MM.1S (cell line): ENCODE results near the gene TMEM121.

Source experiments
- EZH2 ChIP-seq: fragments of 300-600 bp; sonication (generic); optimal IDR thresholded peaks from 2 replicates; pipeline ENCODE3; 2017; ENCODE audit warnings: low read depth, mild to moderate bottlenecking, antibody characterized with exemption, low read length, mixed read lengths
- TF ChIP-seq, protein P1 (sequence below): fragments of 300-600 bp; sonication (generic); IDR thresholded peaks from 2 replicates; pipeline ENCODE4 v1.5.1; 2016; ENCODE audit warnings: antibody characterized with exemption, low read length, mixed read lengths

GRCh38 chr14:105503296-105503640, 23.1 kb upstream of the TMEM121 start:
- TF ChIP-seq EZH2 = no peak
- TF ChIP-seq, protein P1, sequence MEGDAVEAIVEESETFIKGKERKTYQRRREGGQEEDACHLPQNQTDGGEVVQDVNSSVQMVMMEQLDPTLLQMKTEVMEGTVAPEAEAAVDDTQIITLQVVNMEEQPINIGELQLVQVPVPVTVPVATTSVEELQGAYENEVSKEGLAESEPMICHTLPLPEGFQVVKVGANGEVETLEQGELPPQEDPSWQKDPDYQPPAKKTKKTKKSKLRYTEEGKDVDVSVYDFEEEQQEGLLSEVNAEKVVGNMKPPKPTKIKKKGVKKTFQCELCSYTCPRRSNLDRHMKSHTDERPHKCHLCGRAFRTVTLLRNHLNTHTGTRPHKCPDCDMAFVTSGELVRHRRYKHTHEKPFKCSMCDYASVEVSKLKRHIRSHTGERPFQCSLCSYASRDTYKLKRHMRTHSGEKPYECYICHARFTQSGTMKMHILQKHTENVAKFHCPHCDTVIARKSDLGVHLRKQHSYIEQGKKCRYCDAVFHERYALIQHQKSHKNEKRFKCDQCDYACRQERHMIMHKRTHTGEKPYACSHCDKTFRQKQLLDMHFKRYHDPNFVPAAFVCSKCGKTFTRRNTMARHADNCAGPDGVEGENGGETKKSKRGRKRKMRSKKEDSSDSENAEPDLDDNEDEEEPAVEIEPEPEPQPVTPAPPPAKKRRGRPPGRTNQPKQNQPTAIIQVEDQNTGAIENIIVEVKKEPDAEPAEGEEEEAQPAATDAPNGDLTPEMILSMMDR = no peak
